GM11168 (cell line): Measurements from ENCODE around the gene NCOA6.

Source experiments
- in situ Hi-C: fragments of 300-500 bp; cut with MboI; formaldehyde crosslinking; loops from one replicate; pipeline ENCODE4 v1.12.0; 2022; ENCODE audit warnings: low sequenced_read_pairs; ENCODE audit not compliant: unreplicated experiment

NCOA6 gene

DNA sequence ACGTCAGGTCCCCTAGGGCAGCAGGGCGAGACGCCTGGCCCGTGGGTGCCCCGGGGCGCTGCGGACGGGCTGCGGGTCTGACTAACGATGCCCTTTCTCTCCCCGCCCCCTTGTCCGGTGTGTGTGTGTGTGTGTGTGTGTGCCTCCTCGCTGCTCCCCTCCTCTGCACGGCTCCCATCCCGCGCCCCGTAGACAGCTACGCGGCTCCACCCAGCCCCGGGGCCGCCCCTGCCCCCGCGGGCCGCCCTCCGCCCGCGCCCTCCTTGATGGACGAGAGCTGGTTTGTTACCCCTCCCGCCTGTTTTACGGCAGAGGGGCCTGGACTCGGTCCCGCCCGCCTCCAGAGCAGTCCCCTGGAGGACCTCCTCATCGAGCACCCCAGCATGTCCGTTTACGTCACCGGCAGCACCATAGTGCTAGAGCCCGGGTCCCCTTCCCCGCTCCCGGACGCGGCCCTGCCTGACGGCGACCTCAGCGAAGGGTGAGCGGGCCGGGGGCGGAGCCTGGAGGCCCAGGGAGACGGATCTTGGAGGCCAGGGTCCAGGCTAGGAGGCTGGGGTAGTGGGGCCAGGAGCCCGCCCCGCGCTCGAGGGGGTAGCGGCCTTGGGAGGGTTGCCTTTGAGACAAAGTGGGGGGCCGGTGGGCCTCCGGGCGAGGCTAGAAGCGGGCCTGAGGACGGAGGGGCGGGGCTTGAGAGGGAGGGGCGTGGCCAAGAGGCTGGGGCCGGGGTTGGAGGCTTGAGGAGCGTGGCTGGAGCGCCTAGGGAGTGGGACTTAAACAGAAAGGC, 116.2 kb downstream of the NCOA6 start:
- in situ Hi-C loops = no loop called here

DNA sequence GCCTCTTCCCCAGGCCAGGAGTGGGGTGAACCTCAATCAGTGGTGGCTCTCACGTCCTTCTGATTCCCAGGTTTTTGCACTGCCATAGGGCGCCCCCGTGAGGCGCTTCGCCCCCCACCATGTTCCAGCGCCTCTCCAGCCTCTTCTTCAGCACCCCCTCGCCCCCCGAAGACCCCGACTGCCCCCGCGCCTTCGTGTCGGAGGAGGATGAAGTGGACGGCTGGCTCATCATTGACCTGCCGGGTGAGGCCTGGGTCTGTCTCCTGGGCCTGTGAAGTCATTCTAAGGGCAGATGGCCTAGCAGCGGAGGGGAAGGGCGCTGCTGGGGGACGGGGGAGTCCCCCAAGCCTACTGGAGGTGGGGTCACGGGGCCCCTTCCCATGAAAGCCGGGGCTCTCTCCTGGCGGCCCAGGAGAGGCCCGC, 116.8 kb downstream of the NCOA6 start:
- in situ Hi-C loops = no loop called here

DNA sequence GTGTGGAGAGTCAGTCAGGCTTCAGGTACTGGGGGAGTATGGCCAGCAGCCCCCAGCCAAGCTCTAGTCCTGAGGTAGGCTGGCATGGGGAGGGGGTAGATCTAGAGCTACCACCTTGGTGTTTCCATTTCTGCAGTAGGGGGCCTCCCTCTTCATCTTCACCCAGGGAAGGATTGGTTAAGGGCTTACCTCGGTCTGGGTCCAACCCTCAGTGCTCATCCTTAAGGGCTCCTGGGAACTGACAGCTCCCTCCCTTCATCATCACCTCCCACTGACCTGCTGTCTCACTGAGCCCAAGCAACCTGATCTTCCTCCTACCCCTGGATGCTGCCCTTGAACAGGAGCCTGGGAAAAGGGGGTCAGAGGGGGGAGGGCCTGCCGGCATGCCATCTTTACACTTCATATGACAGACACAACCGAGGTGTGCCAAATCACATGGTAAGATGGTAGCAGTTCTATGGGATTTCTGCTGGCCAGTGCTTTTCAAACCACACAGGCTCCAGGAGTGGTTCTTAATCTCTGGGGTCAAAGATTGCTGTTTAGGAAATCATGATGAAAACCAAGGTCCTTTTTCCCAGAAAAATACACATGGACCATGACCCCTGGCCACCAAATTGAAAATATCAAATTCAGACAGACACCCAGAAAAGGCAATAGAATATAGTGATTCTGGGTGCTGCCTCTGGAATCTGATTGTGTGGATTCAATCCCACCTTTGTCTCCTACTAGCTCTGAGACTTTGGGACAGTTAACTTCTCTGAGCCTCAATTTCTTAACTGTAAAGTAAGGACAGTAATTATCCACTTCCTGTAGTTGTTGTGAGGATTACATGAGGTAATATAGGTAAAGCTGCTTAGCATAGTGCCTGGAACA, 118.3 kb downstream of the NCOA6 start:
- in situ Hi-C loops = no loop called here

DNA sequence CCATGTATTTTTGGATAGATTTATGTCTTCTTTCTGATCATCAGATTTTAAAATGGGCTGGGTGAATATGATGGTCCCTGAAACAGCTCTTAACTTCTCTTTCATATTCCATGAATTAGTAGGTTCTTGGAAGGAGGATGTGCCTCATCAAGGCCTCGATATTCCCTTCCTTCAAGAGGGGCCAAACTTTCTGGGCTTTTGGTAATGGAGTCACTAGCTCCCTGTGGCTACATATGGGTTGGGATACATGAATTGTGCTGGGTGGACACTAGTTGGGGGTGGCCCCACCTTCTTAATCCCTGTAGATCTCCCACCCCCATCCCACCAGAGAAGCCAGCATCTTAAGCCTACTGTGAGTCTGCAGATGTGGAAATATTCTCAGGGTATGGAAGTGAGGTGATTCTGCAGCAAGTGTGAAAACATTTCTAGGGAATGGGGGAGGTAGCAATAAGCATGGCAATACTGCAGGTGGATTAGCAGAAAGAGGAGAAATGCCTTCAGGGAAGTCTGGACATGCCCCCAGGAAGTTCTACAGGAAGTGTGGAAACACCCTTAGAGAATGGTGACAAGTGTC, 119.1 kb downstream of the NCOA6 start:
- in situ Hi-C loops = no loop called here

DNA sequence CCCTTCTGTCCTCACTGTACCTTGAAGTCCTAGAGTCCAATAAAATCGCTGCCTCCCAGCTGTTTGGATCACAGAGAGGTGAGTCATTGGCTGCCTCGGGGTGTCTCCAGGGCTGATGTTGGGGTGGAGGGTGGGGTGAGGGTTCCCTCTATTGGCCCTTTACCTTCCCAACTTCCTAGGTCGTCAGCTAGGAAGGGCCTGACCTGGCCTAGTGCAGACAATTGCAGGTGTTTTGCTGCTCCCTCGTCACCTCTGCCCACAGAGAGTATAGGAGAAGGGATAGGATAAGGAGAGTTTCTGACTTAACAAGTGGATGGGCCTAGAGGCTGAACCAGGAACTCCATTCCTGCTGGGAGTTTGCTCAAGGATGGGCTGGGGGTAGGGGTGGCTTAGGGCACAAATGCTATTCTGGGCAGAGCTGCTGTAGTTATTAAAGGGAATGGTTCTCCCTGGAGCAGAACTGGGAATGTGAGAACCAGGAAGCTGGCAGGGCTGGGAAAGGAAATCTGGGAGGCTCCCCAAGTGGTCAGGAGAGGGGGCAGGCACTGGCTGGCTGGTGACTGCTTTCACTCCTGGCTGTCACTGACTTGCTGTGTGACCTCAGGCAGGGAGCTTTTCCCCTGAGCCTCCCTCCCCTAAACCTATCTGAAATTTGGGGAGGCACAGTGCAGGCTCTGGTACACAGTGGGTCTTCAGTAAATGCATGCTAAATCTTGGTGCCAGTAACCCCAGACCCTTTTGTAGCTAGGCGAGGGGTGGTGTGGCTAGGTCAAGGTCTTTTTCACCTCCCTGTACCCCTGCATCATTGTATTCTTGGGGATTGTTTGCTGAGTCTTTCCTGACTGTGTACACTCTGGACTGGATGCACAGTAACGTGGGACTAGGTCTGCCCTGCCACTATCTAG, 119.8 kb downstream of the NCOA6 start:
- in situ Hi-C loops = no loop called here

DNA sequence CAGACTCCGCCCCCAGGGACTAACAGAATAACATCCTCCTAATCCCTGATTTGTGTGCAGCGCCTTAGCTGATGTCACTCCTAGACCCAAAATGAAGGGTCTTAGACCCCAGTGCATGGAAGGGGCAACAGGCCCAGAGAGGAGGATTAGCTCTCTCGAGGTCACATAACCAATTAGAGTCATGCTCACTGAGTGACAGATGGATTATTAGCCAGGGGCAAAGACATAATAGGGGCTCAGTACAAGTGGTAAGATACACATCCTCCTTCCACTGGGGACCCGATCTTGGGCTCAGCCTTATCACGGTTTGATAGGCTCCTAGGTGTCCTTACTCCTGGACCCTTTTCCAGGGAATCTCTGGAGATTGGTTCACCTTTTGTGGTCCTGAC, 120.4 kb downstream of the NCOA6 start:
- in situ Hi-C loops = no loop called here

DNA sequence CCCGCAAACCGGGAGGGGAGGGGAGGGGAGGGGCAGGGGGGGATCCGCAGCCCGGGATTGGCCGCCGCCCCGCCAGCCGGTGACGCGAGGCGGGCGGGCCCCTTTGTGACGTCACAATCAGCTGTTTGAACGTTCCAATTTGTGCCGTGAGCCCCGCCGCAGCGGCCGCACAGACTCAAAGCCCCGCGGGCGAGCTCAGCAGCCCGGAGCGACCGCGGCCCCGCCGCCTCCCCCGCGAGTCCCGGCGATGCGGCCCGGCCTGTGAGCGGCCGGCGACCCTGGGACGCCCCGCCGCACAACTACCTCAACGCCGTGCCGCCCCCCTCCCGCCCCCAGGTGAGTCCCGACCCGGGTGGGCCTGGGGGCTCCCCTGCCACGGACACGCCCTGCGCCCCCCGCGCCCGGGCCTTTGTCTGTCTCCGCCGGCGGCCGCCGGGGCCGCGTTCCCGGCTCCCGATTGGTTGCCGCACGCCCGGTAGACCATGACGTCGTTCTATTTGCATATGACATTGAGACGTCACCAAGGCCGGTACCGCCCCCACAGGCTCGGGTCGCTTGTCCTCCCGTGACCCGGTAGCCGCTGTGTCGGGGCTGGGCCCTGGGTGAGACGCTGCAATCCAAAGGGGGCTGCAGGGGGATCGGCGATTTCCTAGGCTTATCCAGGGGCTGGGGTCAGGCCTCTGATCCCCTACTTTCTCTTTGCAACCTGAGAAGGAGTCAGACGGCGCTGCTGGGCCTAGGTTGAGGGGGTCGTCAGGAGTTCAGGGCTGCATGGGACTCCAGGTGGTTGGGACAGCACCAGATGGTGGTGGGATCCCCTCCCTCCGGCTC, 121.1 kb downstream of the NCOA6 start, which contains the start of gene TP53INP2:
TSS of gene TP53INP2 (plus strand) at position 168 of the 831 bp plus-strand sequence. CDS start 4,396 bp downstream, outside the sequence.
- in situ Hi-C loops = loop anchor here (5.0 kb wide), 1 partner anchor 142 kb away; no protein-coding TSS in a partner anchor

DNA sequence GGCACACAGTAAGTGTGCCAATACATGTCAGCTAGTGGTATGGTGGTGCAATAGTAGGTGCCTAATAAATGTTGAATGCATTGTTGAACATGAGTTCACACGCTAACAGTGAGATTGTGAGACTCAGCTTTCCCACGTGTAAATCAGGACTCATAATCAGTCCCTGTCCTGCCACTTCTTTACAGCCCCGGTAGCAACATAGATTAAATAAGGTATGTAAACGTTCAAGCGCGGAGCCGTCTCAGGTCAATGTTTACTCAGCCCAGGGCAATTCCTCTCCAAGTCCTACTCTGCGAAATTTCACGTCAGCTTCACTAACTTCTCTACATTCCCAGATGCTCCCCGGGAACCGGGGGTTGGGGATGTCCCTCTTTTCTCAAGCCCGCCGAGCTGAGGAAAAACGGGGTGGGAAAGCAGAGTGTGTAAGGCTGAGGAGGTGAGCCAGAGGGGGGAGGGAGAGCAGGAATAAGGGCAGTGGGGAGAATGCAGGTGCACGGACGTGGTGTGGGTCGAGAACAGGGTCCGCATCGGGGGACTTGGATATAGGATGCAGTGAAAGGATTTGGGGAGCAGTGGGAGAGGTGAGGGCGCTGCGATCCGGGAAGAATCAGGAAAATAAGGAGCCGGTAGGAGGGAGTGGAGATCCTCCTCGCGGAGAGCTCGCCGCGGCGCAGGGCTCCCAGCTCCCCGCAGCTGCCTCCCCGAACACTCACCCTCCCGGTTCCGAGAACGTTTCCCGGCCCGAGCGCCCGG, 121.9 kb downstream of the NCOA6 start:
- in situ Hi-C loops = loop anchor here (5.0 kb wide), 1 partner anchor 141 kb away; no protein-coding TSS in a partner anchor

DNA sequence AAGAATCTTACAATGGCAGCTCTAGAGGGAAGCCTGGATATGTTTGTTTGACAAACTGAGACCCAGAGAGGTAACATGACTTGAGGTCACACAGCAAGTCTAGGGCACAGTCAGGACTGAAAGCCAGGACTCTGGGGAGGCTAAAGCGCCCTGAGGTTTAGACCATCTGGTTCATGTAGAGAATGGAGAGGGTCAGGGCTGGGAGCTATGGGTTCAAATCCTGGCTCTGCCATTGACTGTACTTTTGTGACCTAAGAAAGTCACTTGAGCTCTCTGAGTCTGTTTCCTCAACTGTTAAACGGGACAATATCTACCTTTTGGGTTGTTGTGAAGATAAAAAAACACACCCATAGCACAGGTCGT, 122.4 kb downstream of the NCOA6 start:
- in situ Hi-C loops = loop anchor here (5.0 kb wide), 1 partner anchor 141 kb away; no protein-coding TSS in a partner anchor

DNA sequence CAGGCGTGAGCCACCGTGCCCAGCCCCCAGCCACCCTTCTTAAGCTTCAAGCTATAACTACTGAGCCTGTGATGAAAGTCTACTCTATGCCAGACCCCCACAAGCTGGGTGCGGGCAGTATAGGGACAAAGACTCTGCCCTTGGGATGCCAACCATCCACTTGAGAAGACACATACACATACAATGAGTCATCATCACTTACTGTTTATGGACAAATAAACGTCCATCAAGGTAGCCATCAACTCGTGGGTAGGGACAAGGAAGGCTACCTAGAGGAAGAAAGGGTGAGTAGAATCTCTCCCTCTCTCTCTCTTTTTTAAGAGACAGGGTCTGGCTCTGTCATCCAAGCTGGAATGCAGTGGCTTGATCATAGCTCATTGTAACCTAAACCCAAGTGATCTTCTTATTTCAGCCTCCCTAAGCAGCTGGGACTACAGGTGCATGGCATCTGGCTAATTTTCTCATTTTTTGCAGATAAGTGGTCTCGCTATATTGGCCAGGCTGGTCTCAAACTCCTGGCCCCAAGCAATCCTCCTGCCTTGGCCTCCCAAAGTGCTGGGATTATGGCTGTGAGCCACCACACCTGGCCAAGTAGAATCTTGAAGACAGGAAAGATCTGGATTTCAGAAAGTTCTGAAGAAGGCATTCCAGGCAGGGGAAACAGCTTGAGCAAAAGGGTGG, 123.9 kb downstream of the NCOA6 start:
- in situ Hi-C loops = loop anchor here (5.0 kb wide), 1 partner anchor 139 kb away; no protein-coding TSS in a partner anchor

DNA sequence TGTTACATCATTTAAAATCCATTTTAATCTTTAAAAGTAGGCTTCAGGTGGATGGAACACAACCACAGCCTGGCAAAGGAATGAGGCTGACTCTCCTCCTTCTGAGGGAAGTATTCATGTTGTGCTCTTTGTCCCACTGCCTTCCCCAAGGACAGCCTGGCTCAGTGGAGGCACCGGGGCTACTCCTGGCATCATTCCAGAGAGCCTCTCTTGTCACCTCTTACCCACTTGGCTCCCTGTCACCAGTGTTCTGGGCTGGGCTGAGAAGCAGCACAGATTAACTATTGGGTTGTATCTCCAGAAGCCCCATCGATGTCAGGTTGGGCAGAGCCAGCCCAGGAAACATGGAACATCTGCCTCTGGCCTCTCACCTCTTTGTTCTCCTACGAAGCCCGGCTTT, 132.0 kb downstream of the NCOA6 start:
- in situ Hi-C loops = no loop called here

DNA sequence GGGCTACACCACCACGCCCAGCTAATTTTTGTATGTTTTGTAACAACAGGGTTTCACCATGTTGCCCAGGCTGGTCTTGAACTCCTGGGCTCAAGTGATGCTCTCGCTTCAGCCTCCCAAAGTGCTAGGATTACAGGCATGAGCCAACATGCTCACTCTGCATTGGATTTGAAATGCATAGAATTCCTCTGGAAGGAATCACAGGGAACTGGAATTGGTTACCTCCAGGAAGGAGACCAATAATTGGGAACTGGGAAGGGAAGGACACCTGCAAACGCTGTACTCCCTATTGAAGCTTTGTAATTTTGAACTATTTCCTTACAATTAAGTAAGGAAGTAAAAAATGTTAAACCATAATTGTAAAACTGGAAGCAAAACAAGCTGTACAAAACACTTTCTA, 133.6 kb downstream of the NCOA6 start:
- in situ Hi-C loops = no loop called here

DNA sequence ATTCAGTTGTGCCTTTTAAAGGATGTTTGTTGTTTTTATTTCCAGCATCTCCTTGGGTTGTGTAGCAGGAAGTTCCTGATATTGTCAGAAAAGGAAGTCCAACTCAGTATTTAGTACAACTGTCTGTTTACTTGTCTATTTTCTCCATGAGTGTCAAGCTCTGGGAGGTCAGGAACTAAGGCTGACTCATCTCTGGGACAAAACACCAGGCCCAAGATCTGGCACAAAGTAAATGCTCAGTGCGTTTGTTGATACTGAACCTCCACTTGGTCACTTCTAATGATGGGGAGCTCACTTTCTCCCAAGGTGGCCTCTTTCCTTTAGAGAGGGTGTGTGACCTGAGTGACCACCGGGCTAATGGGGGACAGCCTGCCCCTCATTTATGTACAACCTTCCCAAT, 136.0 kb downstream of the NCOA6 start:
- in situ Hi-C loops = no loop called here

DNA sequence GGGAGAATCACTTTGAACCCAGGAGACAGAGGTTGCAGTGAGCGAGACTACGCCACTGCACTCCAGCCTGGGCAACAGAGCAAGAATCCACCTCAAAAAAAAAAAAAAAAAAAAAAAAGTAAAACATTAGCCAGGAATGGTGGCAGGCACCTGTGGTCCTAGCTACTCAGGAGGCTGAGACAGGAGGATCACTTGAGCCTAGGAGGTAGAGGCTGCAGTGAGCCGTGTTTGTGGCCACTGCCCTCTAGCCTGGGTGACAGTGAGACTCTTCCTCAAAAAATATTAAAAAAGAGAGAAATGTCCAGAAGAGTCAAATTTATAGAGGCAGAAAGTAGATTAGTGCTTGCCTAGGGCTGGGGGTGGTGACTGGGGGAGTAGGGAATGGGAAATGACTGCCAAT, 141.8 kb downstream of the NCOA6 start:
- in situ Hi-C loops = no loop called here

DNA sequence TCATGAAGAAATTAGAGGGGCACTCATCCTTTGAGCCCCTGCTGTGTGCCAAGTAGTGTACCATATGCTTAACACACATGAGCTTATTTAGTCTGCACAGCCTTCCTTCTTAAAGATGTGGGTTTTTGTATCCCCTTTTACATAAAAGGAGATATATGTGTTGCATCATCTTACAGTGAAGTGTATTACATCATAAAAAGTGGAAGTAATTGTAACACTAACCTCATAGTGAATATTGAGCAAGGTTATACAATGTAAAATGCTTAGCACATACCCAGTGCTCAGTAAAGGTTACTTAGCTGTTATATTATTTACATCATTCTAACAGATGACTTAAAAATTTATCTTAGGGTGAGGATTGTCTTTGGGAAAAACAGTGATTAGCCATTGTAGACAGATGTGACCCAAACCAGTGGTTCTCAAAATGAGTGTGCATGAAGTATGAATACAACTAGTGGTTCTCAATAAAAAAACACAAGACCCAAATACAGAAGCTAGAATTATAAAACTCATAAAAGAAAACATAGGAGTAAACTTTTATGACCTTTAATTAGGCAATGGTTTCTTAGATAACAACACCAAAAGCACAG, 144.8 kb downstream of the NCOA6 start:
- in situ Hi-C loops = no loop called here

DNA sequence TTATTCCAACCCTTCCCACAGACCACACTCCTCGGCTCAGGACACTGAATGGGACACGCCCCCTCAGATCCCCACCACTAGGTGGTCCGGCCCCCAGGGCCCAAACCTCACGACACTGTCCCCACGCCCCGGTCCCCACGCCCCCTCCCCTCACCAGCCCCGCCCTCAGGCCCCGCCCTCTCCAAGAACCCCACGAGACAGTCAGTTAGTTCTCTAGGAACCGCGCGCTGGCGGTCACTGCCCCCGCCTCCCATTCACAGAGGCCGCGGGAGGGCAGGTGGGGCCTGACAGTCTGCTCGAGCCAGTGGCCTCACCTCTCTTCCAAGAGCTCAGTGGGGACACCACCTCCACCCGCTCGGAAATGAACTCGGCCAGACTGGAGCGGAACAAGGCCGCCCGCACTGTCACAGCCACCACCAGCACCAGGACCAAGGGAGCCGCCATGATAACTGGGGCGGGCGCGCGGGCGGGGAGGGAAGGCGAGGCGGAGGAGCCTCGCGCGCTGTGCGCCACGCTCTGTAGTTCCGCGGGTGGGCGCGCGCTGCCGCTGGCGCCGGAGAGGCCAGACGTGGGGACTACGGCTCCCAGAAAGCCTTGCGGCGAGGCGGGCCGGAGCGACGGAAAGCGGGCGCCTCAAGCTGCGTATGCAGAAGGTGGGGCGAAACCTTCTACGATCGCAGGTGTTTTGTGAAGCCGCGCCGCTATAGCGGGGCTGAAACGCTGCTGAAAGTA, 148.6 kb downstream of the NCOA6 start, which contains the start of gene PIGU:
TSS of gene PIGU (minus strand) at position 451 of the 732 bp plus-strand sequence. CDS start at position 444, 7 bp downstream.
- in situ Hi-C loops = no loop called here
